Neural progenitor cell (in vitro differentiated cells): Measurements from ENCODE around the gene SNIP1.

Experiments
- EZH2 ChIP-seq: fragments of 200-600 bp; sonication (generic); IDR thresholded peaks from 2 replicates; pipeline ENCODE4 v1.6.1; 2017; ENCODE audit warnings: antibody characterized with exemption, mild to moderate bottlenecking, moderate library complexity
- EZH2phosphoT487 ChIP-seq: fragments of 200-600 bp; sonication (generic); IDR thresholded peaks from 2 replicates; pipeline ENCODE4 v1.6.1; 2017; ENCODE audit warnings: antibody characterized with exemption
- TF ChIP-seq, protein P1 (sequence below): fragments of 200-600 bp; sonication (generic); IDR thresholded peaks from 2 replicates; pipeline ENCODE4 v1.5.1; 2017; ENCODE audit warnings: antibody characterized with exemption, mild to moderate bottlenecking

DNA sequence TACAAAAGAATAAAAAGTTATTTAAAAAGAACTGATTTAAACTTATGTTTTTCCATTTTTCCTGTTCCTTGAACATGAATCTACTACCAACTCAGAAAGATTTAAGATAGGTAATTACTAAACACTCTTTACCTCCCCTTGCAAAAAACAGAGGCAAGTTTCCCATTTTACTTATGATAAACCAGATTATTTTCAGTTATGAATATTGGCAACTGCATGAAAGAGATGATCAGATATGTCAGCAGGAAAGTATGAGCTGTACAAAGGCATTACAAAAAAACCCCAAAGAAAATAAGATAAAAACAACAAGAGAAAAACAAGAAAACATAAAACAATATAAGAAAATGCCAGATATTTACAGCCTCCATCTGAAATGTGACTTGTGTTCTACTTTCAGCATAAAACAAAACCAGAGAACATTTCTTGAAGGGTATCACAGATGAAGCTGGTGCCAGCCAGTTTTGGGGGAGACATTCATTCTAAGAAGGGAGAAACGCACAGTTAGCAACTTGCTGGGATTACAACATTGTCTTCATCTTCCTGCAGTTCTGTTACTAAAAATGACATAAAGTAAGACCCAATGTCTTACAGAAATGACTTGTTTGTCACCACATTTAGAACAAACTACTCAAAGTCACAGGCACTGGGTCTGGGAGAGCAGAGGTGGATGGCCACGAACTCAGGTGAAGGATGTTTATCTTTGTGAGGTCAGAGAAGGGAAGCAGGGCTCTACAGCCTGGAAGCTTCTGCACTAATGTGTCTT, 60.6 kb downstream of the SNIP1 start:
- TF ChIP-seq, protein P1, sequence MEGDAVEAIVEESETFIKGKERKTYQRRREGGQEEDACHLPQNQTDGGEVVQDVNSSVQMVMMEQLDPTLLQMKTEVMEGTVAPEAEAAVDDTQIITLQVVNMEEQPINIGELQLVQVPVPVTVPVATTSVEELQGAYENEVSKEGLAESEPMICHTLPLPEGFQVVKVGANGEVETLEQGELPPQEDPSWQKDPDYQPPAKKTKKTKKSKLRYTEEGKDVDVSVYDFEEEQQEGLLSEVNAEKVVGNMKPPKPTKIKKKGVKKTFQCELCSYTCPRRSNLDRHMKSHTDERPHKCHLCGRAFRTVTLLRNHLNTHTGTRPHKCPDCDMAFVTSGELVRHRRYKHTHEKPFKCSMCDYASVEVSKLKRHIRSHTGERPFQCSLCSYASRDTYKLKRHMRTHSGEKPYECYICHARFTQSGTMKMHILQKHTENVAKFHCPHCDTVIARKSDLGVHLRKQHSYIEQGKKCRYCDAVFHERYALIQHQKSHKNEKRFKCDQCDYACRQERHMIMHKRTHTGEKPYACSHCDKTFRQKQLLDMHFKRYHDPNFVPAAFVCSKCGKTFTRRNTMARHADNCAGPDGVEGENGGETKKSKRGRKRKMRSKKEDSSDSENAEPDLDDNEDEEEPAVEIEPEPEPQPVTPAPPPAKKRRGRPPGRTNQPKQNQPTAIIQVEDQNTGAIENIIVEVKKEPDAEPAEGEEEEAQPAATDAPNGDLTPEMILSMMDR, result no peak
- TF ChIP-seq EZH2, result no peak
- TF ChIP-seq EZH2phosphoT487, result no peak
